Right cardiac atrium (tissue), 5 donors: Measurements from ENCODE around the gene ZBTB43. TPM values are rescaled to one million over a fixed set of nuclear protein-coding genes. Genes with fewer than 3 reads are reported as not detected.
A peak's percentile ranks its signal among the peaks of the same experiment; 100 is the strongest.

Experiments
- ATAC-seq, 2 donors: fragments of 200-7000 bp; cut with Tn5 transposase; one replicate each; pipeline versions ENCODE4 v1.8.0 to v1.9.1; 2020; ENCODE audit warnings: moderate library complexity in 2 of 2, mild to moderate bottlenecking in 1 of 2
- DNase-seq, 3 donors: peaks; one replicate each; pipeline ENCODE4 v3.0.0-alpha.2; 2020
- H3K27ac ChIP-seq: one replicate; pipeline ENCODE4 v1.5.1; 2013; ENCODE audit warnings: mild to moderate bottlenecking, low read length, control low read depth, moderate library complexity
- H3K27me3 ChIP-seq: one replicate; pipeline ENCODE4 v1.6.1; 2013; ENCODE audit not compliant: control insufficient read depth, insufficient read depth
- H3K4me1 ChIP-seq: one replicate; pipeline ENCODE4 v1.6.1; 2013; ENCODE audit warnings: low read length; ENCODE audit not compliant: control insufficient read depth, insufficient read depth
- H3K4me3 ChIP-seq: one replicate; pipeline ENCODE4 v1.5.1; 2013; ENCODE audit warnings: low read length, control low read depth
- H3K9me3 ChIP-seq: one replicate; pipeline ENCODE4 v1.6.1; 2013; ENCODE audit warnings: low read length; ENCODE audit not compliant: control insufficient read depth
- WGBS: extraction: QIAGEN DNeasy Blood & Tissue Kit; methylation state at CpG from one replicate; pipeline ENCODE4 v1.1.7; 2013; 5-methylcytosine and 5-hydroxymethylcytosine counted together
- intact Hi-C, 4 donors: fragments of 100-400 bp; cut with DNase I; formaldehyde crosslinking; loops; one replicate each; pipeline versions ENCODE4 v1.11.0 to v1.14.0; 2022 to 2023
- long read RNA-seq, 4 donors: library from polyadenylated mRNA; unstranded; transcript quantifications; one replicate each; pipeline ENCODE4 v2.0.0, GENCODE V29; 2020 to 2021
- polyA plus RNA-seq: library from polyadenylated mRNA; stranded (reverse); fragments of 200-250 nt; gene quantifications from one replicate; pipeline ENCODE4 v1.2.3, GENCODE V29; 2013
- total RNA-seq, 4 donors: library from RNA; stranded (reverse); fragmentation: NEBNext Ultra II Directional; extraction: Animal tissue kit (Norgen Biotek cat#: 25700); gene quantifications; one replicate each; pipeline ENCODE4 v1.2.1, GENCODE V29; 2021
- donor health status: healthy with polysubstance abuse.
- donor health status: DM: no; HTN: yes; CAD: no.
- donor health status: DM: no; HTN: no; CAD: no.
- donor health status: DM: no; HTN: yes; CAD: no; lungs with severe emphysema.
- donor health status: DM: yes; HTN: yes; CAD: no.

The ZBTB43 gene, protein sequence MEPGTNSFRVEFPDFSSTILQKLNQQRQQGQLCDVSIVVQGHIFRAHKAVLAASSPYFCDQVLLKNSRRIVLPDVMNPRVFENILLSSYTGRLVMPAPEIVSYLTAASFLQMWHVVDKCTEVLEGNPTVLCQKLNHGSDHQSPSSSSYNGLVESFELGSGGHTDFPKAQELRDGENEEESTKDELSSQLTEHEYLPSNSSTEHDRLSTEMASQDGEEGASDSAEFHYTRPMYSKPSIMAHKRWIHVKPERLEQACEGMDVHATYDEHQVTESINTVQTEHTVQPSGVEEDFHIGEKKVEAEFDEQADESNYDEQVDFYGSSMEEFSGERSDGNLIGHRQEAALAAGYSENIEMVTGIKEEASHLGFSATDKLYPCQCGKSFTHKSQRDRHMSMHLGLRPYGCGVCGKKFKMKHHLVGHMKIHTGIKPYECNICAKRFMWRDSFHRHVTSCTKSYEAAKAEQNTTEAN
- total RNA-seq (10 to 100 TPM; 17.2 to 23.4 (median 19.6) TPM), polyA plus RNA-seq (7.5 TPM)
- long read RNA-seq, donor 1, full-length matches to known transcripts = 37 of 44 reads
- long read RNA-seq, donor 1, partial matches to known transcripts = 0 of 44 reads
- long read RNA-seq, donor 1, other reads (novel, unspliced or antisense) = 7 of 44 reads
- long read RNA-seq, donor 2, full-length matches to known transcripts = 4 of 5 reads
- long read RNA-seq, donor 2, partial matches to known transcripts = 0 of 5 reads
- long read RNA-seq, donor 2, other reads (novel, unspliced or antisense) = 1 of 5 reads
- long read RNA-seq, donor 3, full-length matches to known transcripts = 130 of 149 reads
- long read RNA-seq, donor 3, partial matches to known transcripts = 1 of 149 reads
- long read RNA-seq, donor 3, other reads (novel, unspliced or antisense) = 18 of 149 reads
- long read RNA-seq, donor 4, full-length matches to known transcripts = 10 of 10 reads
- long read RNA-seq, donor 4, partial matches to known transcripts = 0 of 10 reads
- long read RNA-seq, donor 4, other reads (novel, unspliced or antisense) = 0 of 10 reads

DNA sequence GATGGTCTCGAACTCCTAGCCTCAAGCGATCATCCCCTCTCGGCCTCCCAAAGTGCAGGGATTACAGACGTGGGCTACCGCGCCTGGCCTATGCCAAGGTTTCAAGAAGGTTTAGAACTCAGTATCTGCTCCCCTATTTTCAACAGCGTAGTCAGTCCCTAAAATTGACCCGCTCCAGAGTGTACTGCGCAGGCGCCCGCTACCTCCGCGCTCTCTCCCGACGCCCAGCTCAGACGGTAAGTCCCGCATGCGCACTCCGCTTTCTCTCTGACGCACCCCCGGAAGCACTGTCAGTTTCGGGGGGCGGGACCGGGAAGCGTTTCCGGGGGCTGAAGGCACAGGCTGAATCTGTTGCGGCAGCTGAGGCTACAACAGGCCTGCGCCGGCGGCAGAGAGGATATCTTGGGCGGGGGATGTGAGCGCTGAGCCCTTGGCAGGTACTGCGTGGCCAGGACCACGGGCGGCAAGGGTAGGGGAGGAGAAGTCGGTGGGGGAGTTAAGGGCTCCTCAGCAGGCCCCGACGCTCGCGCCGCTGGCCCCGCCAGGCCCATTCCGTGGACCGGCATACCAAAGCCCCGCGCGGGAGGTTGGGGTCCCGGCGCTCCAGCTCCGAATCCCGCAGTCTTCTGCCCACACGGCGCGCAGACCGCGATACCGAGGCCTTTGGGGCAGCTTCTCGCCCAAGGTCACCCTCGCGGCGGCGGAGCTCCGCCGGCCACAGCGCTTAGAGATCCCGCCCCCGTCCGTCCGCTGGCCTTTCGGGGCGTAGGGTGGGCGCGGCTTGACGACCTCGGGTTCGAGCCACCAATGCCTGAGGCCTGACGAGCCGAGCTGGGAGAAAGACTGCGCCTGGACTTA lies at the start of gene ZBTB43:
Gene ZBTB43 (plus strand): TSS at position 345 of the 858 bp plus-strand sequence. CDS start 27,470 bp downstream, outside the sequence.
- peak; percentile 97 for ATAC-seq
- Histone ChIP-seq H3K4me1 (no peaks in the 10 kb centered on the region), H3K27ac (peak within 1 kb of the TSS; percentile 87), H3K4me3 (peak within 1 kb of the TSS; percentile 70), H3K27me3 (no peaks in the 10 kb centered on the region), H3K9me3 (no peaks in the 10 kb centered on the region)
- 3% methylated on average over 79 of the region's 79 CpGs for WGBS
- peak; percentile 99 for DNase-seq
- intact Hi-C loops = no loop called here

- Histone ChIP-seq H3K4me3 (no peak overlapping the region), H3K4me1 (no peaks in the 10 kb centered on the region), H3K9me3 (no peaks in the 10 kb centered on the region), H3K27ac (no peak overlapping the region), H3K27me3 (no peaks in the 10 kb centered on the region)
- intact Hi-C loops = no loop called here
- ATAC-seq (no peak), DNase-seq (no peak)
- WGBS = 87% methylated on average over 19 of the region's 19 CpGs
Measured at GRCh38 chr9:126755317-126755875, 49.4 kb upstream of the ZBTB43 start.

- 84% methylated on average over 5 of the region's 5 CpGs for WGBS
- Histone ChIP-seq H3K27me3 (no peaks in the 10 kb centered on the region), H3K27ac (no peak overlapping the region), H3K4me3 (no peak overlapping the region), H3K4me1 (no peaks in the 10 kb centered on the region), H3K9me3 (no peaks in the 10 kb centered on the region)
- no peak for ATAC-seq
- intact Hi-C loops = no loop called here
- no peak for DNase-seq
Measured at GRCh38 chr9:126756238-126756637, 48.6 kb upstream of the ZBTB43 start.

- DNase-seq (no peak), ATAC-seq (no peak)
- Histone ChIP-seq H3K27ac (no peak overlapping the region), H3K4me1 (no peaks in the 10 kb centered on the region), H3K27me3 (no peaks in the 10 kb centered on the region), H3K9me3 (no peaks in the 10 kb centered on the region), H3K4me3 (no peak overlapping the region)
- intact Hi-C loops = no loop called here
- 57% methylated on average over 6 of the region's 6 CpGs for WGBS
Measured at GRCh38 chr9:126756876-126757415, 47.9 kb upstream of the ZBTB43 start.

- ATAC-seq (peak; percentile 34 to 63), DNase-seq (no peak)
- Histone ChIP-seq H3K4me3 (no peak overlapping the region), H3K27ac (no peak overlapping the region), H3K9me3 (no peaks in the 10 kb centered on the region), H3K27me3 (no peaks in the 10 kb centered on the region), H3K4me1 (no peaks in the 10 kb centered on the region)
- intact Hi-C loops = no loop called here
- 69% methylated on average over 7 of the region's 7 CpGs for WGBS
Measured at GRCh38 chr9:126758916-126759585, 45.8 kb upstream of the ZBTB43 start.

DNA sequence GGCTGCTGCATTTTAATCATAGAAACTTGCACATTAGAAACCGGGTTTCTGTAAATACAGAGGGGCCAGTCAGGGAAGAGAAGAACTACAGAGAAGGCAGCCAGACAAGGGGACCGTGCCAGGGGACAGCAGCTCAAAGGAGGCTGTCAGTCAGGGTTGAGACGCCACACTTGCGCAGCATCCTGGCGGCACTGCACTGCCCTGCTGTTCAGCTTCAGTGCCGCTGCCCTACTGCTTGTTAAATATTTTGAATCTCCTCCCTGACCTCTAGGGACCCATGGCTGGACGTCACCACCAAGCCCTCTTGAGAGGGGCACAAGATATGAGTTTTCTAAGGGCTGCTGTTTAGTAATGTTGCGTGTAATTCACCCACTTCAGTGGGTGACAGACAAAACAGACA lies 43.6 kb upstream of the ZBTB43 start:
- 61% methylated on average over 8 of the region's 8 CpGs for WGBS
- no peak overlapping the region for H3K27ac ChIP-seq
- H3K4me3 ChIP-seq = no peak overlapping the region
- ATAC-seq (no peak), DNase-seq (no peak)
- H3K27me3 ChIP-seq = no peaks in the 10 kb centered on the region
- no peaks in the 10 kb centered on the region for H3K4me1 ChIP-seq
- no peaks in the 10 kb centered on the region for H3K9me3 ChIP-seq
- intact Hi-C loops = no loop called here

DNA sequence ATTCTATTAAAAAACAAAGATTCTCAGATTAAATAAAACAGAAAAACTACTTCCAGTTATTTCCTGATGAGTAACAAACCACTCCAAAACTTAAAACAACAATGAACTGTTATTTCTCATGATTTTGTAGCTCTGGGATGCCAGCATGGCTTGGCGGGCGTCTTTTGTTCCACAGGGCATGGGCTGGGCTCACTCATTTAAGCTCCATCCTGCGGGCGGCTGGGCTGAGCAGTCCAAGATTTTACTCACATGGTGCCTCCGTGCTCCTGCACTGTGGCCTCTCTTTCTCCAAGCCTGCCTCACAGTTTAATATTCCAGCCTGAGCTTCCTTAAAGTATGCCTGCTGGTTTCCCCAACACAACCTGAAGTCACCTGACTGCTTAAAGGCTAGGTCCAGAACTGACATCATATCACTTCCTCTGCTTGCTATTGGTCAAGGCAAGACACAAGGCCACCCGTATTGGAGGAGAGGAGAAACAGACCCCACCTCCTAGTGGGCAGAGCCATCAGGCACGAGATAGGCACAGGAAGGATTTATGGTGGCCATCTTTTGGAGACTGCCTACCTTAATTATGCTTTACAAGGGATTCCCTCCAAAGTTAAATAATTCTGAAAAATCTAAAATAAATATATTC lies 41.6 kb upstream of the ZBTB43 start:
- intact Hi-C loops = no loop called here
- DNase-seq = no peak
- no peak for ATAC-seq
- H3K4me1 ChIP-seq = no peaks in the 10 kb centered on the region
- no peak overlapping the region for H3K4me3 ChIP-seq
- no peaks in the 10 kb centered on the region for H3K9me3 ChIP-seq
- no peaks in the 10 kb centered on the region for H3K27me3 ChIP-seq
- H3K27ac ChIP-seq = no peak overlapping the region
- WGBS = 82% methylated on average over 7 of the region's 7 CpGs

GRCh38 chr9:126773004-126773607 lies 31.7 kb upstream of the ZBTB43 start:
- H3K27ac ChIP-seq = no peak overlapping the region
- H3K4me3 ChIP-seq = no peak overlapping the region
- no peaks in the 10 kb centered on the region for H3K4me1 ChIP-seq
- intact Hi-C loops = loop anchor here in 1 of 4 donors (10.0 kb wide), 1 partner anchor 268 kb away; no protein-coding TSS in a partner anchor
- DNase-seq (no peak), ATAC-seq (peak in 1 of 2 donors; percentile 24)
- H3K9me3 ChIP-seq = no peaks in the 10 kb centered on the region
- 54% methylated on average over 14 of the region's 14 CpGs for WGBS
- H3K27me3 ChIP-seq = no peaks in the 10 kb centered on the region

- no peak for ATAC-seq
- no peak overlapping the region for H3K27ac ChIP-seq
- 88% methylated on average over 5 of the region's 5 CpGs for WGBS
- no peaks in the 10 kb centered on the region for H3K4me1 ChIP-seq
- H3K27me3 ChIP-seq = no peaks in the 10 kb centered on the region
- H3K9me3 ChIP-seq = no peaks in the 10 kb centered on the region
- no peak overlapping the region for H3K4me3 ChIP-seq
- no peak for DNase-seq
- intact Hi-C loops = loop anchor here in 1 of 4 donors (10.0 kb wide), 1 partner anchor 271 kb away; no protein-coding TSS in a partner anchor
Measured at GRCh38 chr9:126775926-126776325, 28.9 kb upstream of the ZBTB43 start.
